ENCODE results near the gene CD72. TPM values are rescaled to one million over a fixed set of nuclear protein-coding genes. Genes with fewer than 3 reads are reported as not detected.
"Not testable (repeated sequence)": the region's sequence is repeated elsewhere in the genome, so short reads cannot be mapped to it uniquely, and the experiment has no call there.

CD72 gene
- total and polyA plus RNA-seq, 7 donors, result 0.36 to 42.1 (median 1.2) TPM

DNA sequence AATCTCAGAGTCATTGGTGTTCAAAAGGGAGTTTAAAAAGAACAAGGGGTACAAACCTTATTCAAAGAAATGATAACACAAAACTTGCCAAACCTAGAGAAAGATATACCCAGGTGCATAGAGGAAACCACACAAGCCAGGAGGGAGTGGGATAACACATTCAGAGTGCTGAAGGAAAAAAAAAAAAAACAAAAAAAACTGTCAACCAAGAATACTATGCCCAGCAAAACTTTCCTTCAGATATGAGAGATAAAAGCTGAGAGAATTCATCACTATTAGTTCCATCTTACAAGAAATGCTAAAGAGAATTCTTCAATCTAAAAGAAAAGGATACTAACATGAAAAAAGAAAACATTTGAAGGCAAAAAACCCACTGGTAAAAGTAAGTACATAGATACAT lies 24.6 kb downstream of the CD72 start:
- H3K4me3 ChIP-seq, result no peak overlapping the region
- intact Hi-C loops (cut with DNase I), result no loop called here
- H3K27me3 ChIP-seq, result no peaks in the 10 kb centered on the region
- TF ChIP-seq EP300 (IDR thresholded peaks at IDR 0.05) (no peak), POLR2AphosphoS5 (IDR thresholded peaks at IDR 0.05) (no peak), POLR2A (IDR thresholded peaks at IDR 0.05) (no peak), CTCF (IDR thresholded peaks at IDR 0.05) (no peak)
- peaks cover 0 to 16% (median 13%) of the 10 kb centered on the region in 4 donors for H3K9me3 ChIP-seq
- no peaks in the 10 kb centered on the region for H3K36me3 ChIP-seq
- H3K27ac ChIP-seq, result no peak overlapping the region
- no peaks in the 10 kb centered on the region for H3K4me1 ChIP-seq
- DNase-seq, result no peak

DNA sequence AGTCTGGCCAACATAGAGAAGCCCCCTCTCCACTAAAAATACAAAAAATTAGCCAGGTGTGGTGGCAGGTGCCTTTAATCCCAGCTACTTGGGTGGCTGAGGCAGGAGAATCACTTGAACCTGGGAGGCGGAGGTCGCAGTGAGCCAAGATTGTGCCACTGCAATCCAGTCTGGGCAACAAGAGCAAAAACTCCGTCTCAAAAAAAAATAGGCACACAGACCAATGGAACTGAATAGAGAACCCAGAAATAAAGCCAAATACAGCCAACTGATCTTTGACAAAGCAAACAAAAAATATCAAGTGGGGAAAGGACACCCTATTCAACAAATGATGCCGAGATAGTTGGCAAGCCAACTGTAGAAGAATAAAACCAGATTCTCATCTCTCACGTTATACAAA lies 29.7 kb downstream of the CD72 start:
- peaks cover 0 to 13% (median 8%) of the 10 kb centered on the region in 4 donors for H3K9me3 ChIP-seq
- H3K27ac ChIP-seq; DNase-seq; intact Hi-C loops (cut with DNase I); H3K4me3 ChIP-seq; H3K4me1 ChIP-seq; H3K36me3 ChIP-seq; H3K27me3 ChIP-seq: not testable (repeated sequence)
- WGBS, 2 donors, result 98% methylated on average over 5 of the region's 5 CpGs

- H3K9me3 ChIP-seq; intact Hi-C loops (cut with DNase I); H3K36me3 ChIP-seq; DNase-seq; H3K27ac ChIP-seq; H3K4me3 ChIP-seq; H3K27me3 ChIP-seq; H3K4me1 ChIP-seq: not testable (repeated sequence)
- 89 to 90% methylated on average over 3 of the region's 3 CpGs for WGBS, 2 donors
These were observed 33.5 kb downstream of the CD72 start for GRCh38 chr9:35584681-35585080.

- H3K27me3 ChIP-seq; intact Hi-C loops (cut with DNase I); H3K4me1 ChIP-seq; H3K36me3 ChIP-seq; DNase-seq; H3K4me3 ChIP-seq; H3K27ac ChIP-seq: not testable (repeated sequence)
- 85 to 88% methylated on average over 6 of the region's 6 CpGs for WGBS, 2 donors
- peaks cover 3 to 12% (median 4%) of the 10 kb centered on the region in 4 donors for H3K9me3 ChIP-seq
These were observed 34.7 kb downstream of the CD72 start for GRCh38 chr9:35583521-35583920.

GRCh38 chr9:35579659-35580227 lies 38.5 kb downstream of the CD72 start:
- not testable (repeated sequence) for H3K27me3 ChIP-seq

DNA sequence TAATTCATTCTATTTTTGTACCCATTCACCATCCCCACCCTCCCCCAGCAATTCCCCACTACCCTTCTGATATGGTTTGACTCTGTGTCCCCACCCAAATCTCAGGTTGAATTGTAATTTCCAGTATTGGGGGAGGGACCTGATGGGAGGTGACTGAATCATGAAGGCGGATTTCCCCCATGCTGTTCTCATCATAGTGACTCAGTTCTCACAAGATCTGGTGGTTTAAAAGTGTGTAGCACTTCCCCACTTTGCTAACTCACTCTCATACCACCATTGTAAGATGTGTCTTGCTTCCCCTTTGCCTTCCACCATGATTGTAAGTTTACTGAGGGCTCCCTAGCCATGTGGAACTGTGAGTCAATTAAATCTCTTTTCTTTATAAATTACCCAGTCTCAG lies 39.1 kb downstream of the CD72 start:
- H3K27me3 ChIP-seq, result no peaks in the 10 kb centered on the region
- intact Hi-C loops (cut with DNase I), result no loop called here
- no peak for DNase-seq
- H3K9me3 ChIP-seq, result peaks cover 3 to 9% (median 4%) of the 10 kb centered on the region in 4 donors
- 82 to 86% methylated on average over 1 of the region's 1 CpG for WGBS, 2 donors
- no peaks in the 10 kb centered on the region for H3K4me1 ChIP-seq
- H3K36me3 ChIP-seq, result no peaks in the 10 kb centered on the region
- no peak overlapping the region for H3K4me3 ChIP-seq
- TF ChIP-seq EP300 (IDR thresholded peaks at IDR 0.05) (no peak), POLR2A (IDR thresholded peaks at IDR 0.05) (no peak), POLR2AphosphoS5 (IDR thresholded peaks at IDR 0.05) (no peak), CTCF (IDR thresholded peaks at IDR 0.05) (no peak)
- no peak overlapping the region for H3K27ac ChIP-seq

More at GRCh38 chr9:35579659-35580227, 38.5 kb downstream of the CD72 start:
- H3K4me1 ChIP-seq; intact Hi-C loops (cut with DNase I); H3K9me3 ChIP-seq; H3K27ac ChIP-seq; DNase-seq; H3K36me3 ChIP-seq; H3K4me3 ChIP-seq: not testable (repeated sequence)
- WGBS, 2 donors, result 88 to 91% methylated on average over 1 of the region's 1 CpG

DNA sequence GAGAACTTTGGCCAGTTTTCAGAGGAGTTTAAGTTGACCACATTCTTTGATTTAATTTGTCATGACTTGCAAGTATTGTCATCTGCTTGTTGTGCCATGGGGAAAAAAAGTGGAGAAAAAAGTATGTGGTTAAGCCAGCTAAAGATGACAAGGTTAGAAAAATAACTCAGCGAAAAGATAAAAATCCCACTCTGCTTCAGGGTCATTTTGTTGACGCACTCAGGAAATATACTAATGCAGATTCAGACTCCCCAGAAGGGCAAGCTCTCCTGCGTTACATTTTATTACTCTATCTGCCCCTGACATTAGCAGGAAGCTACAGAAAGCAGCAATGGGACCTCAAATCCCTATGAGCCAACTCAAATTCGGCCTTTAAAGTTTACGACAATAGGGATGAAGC lies 40.7 kb downstream of the CD72 start:
- H3K9me3 ChIP-seq, result peaks cover 3 to 9% (median 4%) of the 10 kb centered on the region in 4 donors
- intact Hi-C loops (cut with DNase I), result no loop called here
- H3K27me3 ChIP-seq, result no peaks in the 10 kb centered on the region
- no peak overlapping the region for H3K4me3 ChIP-seq
- WGBS, 2 donors, result 87 to 94% methylated on average over 5 of the region's 5 CpGs
- no peak for DNase-seq
- no peaks in the 10 kb centered on the region for H3K4me1 ChIP-seq
- no peaks in the 10 kb centered on the region for H3K36me3 ChIP-seq
- TF ChIP-seq EP300 (IDR thresholded peaks at IDR 0.05), result no peak
- TF ChIP-seq POLR2AphosphoS5 (IDR thresholded peaks at IDR 0.05), result no peak
- TF ChIP-seq CTCF (IDR thresholded peaks at IDR 0.05), result no peak
- no peak for TF ChIP-seq POLR2A (IDR thresholded peaks at IDR 0.05)
- no peak overlapping the region for H3K27ac ChIP-seq

Data from sigmoid colon (tissue), 7 donors.